AG20443 (cell line): ENCODE results near the gene SNPH.
"Not testable (repeated sequence)": the region's sequence is repeated elsewhere in the genome, so short reads cannot be mapped to it uniquely, and the experiment has no call there.

ENCODE experiments used
- DNase-seq: peaks from one replicate; pipeline ENCODE4 v3.0.0; 2012; ENCODE audit warnings: low spot score, mixed read lengths

Gene SNPH

DNA sequence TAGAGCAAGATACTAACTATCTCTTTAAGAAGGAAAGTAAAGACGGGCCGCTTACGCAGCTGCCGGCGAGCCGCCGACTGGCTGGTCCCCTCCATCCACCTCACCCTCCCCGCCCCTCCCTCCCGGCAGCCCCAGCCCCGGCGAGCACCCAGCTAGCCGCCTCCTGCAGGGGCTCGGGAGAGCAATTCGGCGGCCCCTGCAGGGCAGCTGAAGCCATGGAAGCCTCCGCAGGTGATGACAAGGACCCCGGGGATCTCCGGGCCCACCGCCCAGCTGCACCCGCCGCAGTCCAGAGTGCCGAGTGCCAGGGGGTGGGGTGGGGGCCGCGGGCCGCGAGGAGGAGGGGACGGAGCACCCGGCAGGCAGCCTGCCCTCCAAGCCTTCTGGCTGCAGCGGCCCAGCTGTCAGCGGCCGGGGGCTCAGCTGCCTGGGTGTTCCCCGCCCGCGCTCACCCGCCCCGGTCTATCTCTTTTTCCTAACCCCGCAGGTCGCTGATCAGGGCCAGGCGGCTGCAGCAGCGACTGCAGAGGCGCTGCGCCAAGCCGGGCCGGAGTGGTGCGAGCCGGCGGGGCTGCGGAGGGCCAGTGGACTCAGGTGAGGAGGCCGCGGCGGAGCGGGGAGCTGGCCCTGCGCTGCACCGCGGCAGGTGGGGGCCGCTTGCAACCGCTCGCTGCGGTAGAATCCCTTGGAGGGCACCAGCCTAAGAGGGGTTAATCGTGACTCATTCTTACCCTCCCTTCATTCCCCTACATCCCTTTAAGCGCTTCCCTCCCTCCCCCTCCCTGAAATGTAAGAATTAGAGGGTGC is at the start of gene SNPH:
SNPH (plus strand) TSS at position 128 of the 807 bp plus-strand sequence. CDS start 29,946 bp downstream, outside the sequence.
- peak; percentile 91 for DNase-seq

DNA sequence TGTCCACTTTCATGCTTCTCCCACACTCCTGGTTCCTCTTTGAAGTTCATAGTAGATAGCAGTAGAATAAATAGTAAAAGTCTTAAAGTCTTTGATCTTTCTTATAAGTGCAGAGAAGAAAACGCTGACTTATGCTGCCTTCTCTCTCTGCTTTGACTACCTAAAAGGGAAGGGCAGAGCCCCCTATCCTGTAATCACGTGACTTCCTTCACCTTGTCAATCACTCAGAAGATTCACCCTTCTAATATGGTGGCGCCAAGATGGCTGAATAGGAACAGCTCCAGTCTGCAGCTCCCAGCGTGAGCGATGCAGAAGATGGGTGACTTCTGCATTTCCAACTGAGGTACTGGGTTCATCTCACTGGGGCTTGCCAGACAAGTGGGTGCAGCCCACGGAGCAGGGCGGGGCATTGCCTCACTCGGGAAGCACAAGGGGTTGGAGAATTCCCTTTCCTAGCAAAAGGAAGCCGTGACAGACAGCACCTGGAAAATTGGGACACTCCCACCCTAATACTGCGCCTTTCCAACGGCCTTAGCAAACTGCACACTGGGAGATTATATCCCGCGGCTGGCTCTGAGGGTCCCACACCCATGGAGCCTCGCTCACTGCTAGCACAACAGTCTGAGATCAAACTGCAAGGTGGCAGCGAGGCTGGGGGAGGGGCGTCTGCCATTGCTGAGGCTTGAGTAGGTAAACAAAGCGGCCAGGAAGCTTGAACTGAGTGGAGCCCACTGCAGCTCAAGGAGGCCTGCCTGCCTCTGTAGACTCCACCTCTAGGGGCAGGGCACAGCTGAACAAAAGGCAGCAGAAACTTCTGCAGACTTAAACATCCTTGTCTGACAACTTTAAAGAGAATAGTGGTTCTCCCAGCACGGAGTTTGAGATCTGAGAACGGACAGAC is 49.3 kb upstream of the SNPH start:
- DNase-seq, result not testable (repeated sequence)

DNA sequence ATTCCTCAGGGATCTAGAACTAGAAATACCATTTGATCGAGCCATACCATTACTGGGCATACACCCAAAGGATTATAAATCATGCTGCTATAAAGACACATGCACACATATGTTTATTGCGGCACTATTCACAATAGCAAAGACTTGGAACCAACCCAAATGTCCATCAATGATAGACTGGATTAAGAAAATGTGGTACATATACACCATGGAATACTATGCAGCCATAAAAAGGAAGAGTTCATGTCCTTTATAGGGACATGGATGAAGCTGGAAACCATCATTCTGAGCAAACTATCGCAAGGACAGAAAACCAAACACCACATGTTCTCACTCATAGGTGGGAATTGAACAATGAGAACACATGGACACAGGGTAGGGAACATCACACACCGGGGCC is 43.3 kb upstream of the SNPH start:
- not testable (repeated sequence) for DNase-seq

- no peak for DNase-seq
These were observed 41.7 kb upstream of the SNPH start for GRCh38 chr20:1224205-1224890.

GRCh38 chr20:1225263-1225782 is 40.8 kb upstream of the SNPH start:
- no peak for DNase-seq

DNA sequence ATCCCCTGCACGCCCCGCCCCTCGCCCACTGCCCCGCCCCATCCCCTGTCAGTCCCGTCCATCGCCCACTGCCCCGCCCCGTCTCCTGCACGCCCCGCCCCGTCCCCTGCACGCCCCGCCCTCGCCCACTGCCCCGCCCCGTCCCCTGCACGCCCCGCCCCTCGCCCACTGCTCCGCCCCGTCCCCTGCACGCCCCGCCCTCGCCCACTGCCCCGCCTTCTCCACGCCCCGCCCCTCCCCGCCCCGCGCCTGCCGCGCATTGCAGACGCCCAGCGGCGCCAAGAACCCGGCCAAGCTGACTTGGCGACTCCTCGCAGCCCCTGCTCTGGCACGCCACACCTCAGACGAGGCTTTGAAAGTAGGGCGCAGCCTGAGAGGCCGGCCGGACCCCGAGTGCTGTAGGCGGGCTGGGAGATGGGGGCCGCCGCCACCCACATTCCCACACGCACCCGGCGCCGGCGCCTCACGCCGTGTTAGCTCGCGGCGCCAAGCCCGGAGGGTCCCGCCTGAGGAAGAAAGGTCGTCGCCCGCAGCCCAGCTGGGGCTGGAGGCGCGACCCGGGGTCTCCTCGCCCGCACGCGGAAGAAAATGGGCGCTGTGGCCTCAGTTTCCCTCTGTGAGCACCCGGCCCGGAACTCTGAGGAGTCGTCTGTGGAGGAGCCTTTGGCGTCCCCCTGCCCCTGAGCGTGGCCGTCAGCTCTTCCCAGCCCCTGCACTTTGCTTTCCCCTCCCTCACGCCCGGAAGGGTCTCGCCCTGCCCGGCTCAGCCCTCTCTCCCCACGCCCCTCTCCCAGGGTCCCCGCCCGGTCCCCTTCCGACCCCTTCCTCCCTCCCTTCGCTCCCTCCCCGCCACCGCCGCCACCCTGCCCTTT is 40.1 kb upstream of the SNPH start, which contains the start of gene RAD21L1:
RAD21L1 (plus strand) TSS at position 262 of the 872 bp plus-strand sequence. CDS start 2,410 bp downstream, outside the sequence.
- DNase-seq, result peak; percentile 96

- DNase-seq, result no peak
These were observed 36.6 kb upstream of the SNPH start for GRCh38 chr20:1229541-1229940.

DNA sequence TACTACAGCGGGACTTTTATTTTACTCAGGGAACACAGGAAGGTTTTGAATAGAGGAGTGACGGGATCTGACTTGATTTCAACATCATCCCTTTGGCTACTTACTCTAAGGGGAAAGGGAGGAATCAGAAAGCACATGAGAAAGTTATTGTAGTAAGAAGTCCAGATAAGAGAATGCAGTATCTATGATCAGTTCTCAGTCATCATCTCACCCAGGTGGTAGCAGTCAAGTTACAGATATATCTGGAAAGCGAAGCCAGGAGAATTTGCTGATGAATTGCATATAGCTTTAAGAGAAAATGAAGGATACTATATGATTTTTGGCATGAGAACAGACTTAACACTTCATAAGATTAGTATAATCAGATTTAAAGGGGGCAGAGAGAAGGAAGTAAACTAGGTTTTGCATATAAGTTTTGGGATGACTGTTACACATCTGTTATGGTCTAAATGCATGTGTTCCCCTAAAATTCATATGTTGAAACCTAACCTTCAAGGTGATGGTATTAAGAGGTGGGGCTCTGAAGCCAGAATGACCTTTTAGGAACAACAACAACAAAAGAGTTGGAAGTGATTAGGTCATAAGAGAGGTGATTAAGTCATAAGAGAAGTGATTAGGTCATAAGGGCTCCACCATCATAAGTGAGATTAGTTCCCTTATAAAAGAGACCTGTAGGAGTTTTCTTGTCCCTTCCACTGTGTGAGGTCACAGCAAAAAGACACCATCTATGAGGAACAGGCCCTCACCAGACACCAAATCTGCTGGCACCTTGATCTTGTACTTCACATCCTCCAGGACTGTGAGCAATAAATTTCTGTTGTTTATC is 33.6 kb upstream of the SNPH start:
- DNase-seq, result no peak

- DNase-seq, result no peak
These were observed 25.5 kb upstream of the SNPH start for GRCh38 chr20:1240549-1240948.

- DNase-seq, result no peak
These were observed 24.6 kb upstream of the SNPH start for GRCh38 chr20:1241456-1241855.

DNA sequence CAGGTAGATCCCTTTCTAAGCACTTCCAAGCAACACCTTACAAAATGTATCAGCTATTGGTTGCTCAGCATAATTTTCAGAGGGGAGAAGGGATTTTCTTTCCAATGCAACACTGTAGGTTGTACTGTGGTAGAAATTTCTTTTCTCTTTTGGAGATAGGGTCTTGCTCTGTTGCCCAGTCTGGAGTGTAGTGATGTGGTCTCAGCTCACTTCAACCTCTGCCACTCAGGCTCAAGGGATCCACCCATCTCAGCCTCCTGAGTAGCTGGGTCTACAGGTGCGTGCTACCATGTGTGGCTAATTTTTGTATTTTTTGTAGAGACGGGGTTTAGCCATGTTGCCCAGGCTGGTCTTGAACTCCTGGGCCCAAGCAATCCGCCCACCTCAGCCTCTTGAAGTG is 24.0 kb upstream of the SNPH start:
- no peak for DNase-seq

GRCh38 chr20:1242530-1242929 is 23.6 kb upstream of the SNPH start:
- DNase-seq, result peak; percentile 78

GRCh38 chr20:1245578-1245977 is 20.5 kb upstream of the SNPH start:
- DNase-seq, result no peak

DNA sequence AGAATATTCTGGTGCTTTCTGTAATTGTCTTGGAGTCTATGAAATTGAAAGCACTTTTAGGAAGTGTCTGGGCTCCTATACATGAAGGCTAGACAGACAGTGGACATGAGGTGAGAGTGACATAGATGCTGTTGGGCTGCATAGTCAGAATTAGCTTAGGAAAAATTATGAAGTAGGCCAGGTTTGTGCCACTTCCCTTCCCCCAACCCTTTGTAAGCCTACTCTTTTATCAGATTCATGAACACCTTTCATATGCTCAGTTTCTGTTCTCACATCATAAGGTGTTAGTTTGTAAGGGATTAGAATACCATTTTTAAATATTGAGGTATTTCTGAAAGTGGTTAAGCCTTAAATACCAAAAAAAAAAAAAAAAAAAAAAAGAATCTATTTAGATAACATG is 18.4 kb upstream of the SNPH start:
- DNase-seq, result no peak

- not testable (repeated sequence) for DNase-seq
These were observed 15.8 kb upstream of the SNPH start for GRCh38 chr20:1250282-1250681.

DNA sequence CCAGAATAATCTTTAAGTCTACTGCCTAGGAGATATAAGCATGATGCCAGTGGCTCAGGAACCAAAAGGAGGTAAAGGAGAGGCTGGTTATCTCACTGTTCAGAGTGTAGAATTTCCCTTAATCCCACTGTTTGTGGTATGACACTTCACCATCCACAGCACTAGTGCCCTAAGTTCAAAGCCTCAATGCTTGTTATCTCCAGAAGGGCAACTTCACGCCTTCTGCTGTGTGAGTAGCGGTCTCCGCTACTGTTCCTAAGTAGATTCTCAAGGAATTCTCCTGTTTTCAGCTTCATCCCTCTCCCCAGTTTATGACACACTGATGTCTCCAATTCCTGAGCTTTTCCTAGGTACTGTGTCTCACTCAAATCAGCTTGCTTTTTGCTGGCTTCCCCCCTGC is 13.7 kb upstream of the SNPH start:
- DNase-seq, result no peak

- DNase-seq, result no peak
These were observed 11.8 kb upstream of the SNPH start for GRCh38 chr20:1254254-1254653.

DNA sequence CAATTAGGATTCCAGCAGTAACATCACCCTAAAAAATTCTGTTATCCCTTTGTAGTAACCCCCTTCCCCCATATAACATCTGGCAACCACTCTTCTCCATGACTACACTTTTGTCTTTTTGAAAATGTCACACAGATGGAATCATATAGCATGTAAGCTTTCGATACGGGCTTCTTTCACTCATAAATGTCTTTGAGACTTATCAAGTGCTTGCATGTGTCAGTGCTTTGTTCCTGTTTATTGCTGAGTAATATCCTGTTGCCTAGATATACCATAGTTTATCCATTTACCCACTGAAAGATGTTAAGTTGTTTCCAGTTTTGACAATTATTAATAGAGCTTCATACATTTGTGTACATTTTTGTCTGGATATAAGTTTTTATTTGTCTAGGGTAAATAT is 10.4 kb upstream of the SNPH start:
- DNase-seq, result no peak

DNA sequence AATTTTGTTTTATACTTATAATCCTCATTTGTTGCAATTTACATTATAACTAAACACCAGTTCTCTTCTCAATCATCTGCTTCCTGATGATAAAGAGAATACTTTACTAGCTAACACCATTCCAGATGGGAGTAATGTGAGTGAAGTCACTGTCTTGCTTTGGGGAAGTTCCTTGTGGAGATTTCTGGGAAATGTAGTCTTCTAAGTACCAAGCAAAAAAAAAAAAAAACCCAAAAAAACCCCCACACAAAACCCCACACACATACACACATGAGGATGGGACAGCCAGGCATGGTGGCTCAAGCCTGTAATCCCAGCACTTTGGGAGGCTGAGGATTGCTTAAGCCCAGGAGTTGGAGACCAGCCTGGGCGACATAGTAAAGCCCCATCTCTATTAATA is 2.2 kb upstream of the SNPH start:
- peak; percentile 47 for DNase-seq

DNA sequence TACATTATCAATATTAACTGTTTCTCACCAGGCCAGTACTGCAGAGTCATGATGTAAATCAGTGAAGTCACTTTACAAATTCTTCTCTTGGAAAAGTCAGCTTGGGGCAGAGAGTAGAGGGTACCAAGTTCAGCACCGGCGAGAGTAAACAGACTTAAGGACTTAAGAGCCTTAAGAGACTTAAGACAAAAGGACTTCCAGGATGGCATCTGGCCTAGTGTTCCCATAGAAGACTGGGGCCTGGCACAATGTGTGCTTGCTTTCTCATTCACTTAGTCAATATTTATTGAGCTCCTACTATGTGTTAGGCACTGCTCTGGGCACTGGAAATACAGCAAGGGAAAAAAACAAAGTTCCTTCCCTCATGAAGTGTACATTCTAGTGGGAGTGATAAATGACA is 1.4 kb upstream of the SNPH start:
- no peak for DNase-seq
